NCI-H2227 treated with DMSO at 0.1 percent for 48 hours (cell line): ENCODE data around the gene ATG9B.
"Not testable (repeated sequence)": the region's sequence is repeated elsewhere in the genome, so short reads cannot be mapped to it uniquely, and the experiment has no call there.

ENCODE experiments used
- DNase-seq: peaks from one replicate; lab custom pipeline; 2025; lab: John Stamatoyannopoulos, UW

Gene ATG9B

GRCh38 chr7:151035902-151036301 lies 11.6 kb upstream of the ATG9B start:
- DNase-seq = no peak

GRCh38 chr7:151035026-151035717 lies 10.9 kb upstream of the ATG9B start:
- DNase-seq = no peak

- DNase-seq = no peak
Observed at GRCh38 chr7:151034312-151035025, 10.2 kb upstream of the ATG9B start.

DNA sequence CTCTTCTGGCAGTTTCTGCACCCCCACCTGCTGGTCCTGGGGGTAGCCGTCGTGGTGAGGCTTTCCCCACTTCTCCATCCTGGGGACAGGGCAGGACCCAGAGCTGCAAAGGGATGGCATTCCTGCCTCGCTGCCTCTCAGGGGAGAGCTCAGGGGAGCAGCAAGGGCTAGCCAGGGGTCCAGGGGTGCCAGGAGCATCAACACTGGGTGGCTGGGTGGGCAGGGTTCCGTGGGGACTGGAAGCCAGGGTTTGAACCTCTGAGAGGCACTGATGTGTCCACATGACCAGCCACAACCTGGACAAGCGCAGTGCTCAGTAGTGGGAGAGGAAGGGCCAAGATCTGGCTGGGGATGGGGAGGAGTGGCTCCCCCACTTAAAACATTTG lies 9.6 kb upstream of the ATG9B start:
- no peak for DNase-seq

- no peak for DNase-seq
Observed at GRCh38 chr7:151032936-151033863, 8.9 kb upstream of the ATG9B start.

DNA sequence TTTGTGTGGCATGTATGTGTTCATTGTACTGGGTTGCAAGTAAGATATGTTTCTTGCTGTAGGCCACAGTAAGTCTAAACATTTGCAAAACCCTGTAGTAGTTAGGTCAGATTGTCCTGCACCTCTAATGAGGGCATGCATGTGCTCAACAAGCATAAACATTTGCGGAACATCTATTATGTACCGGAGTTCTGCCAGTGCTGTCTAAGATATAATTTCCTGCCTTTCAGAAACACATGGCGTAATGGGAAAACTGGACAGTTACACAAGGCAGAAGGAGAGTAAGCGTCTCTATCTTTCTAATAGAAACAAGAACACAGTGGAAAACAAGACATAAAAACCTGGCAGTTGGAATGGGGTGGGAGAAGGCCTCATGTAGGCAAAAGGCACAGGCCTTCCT lies 6.7 kb upstream of the ATG9B start:
- no peak for DNase-seq

- DNase-seq = no peak
Observed at GRCh38 chr7:151028948-151029501, 4.7 kb upstream of the ATG9B start.

DNA sequence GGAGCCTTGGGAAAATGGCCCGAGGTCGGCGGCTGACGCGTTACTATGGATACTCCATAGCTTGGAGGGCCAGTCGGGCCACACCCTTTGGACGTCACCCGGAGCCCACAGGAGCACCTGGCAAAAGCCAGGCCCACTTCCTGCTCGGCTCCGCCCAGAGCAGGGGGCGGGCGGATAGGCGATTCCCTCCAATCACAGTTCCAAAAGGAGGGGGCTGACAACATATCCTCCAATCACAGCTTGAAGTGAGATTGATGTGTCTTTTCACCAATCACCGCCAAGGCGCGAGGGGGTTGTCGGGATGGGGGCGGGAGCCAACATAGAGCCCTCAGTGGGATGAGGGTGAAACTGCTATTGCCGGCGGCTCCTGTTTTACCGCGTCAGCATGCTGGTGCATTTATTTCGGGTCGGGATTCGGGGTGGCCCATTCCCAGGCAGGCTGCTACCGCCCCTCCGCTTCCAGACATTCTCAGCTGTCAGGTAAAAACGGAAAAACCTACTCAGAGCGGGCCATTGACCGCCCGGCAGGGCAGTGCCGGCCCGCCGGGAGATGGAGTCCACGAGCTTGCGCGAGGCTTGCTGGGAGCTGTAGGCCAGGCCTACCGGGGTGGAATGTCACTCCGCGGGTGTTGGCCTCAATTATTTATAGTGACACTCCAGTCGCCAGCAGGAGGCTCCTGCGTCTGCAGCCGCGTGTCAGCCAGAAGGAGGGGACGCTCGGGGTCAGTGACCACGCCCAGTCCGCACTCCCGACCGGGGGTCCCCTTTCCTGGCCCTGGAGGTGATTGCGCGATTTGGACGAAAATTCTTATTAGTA lies 4.0 kb upstream of the ATG9B start, which contains the start of gene ABCB8:
ABCB8 (plus strand) TSS at position 320 of the 817 bp plus-strand sequence; CDS start at position 386, 66 bp downstream.
- peak; percentile 98 for DNase-seq

DNA sequence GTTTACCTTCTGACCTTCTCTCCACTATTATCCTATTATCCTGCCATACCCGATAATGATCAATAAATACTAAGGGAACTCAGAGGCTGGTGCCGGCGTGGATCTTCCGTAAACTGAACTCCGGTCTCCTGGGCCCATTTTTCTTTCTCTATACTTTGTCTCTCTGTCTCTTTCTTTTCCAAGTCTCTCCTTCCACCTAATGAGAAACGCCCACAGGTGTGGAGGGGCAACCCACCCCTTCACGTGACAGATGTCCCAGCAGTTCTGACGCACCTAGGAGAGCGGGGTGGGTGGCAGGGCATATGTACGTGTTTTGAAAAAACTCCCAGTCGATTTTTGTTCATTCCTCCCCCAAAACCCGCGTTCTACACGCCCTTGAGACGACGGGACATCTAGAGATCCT lies 3.4 kb upstream of the ATG9B start:
- not testable (repeated sequence) for DNase-seq

DNA sequence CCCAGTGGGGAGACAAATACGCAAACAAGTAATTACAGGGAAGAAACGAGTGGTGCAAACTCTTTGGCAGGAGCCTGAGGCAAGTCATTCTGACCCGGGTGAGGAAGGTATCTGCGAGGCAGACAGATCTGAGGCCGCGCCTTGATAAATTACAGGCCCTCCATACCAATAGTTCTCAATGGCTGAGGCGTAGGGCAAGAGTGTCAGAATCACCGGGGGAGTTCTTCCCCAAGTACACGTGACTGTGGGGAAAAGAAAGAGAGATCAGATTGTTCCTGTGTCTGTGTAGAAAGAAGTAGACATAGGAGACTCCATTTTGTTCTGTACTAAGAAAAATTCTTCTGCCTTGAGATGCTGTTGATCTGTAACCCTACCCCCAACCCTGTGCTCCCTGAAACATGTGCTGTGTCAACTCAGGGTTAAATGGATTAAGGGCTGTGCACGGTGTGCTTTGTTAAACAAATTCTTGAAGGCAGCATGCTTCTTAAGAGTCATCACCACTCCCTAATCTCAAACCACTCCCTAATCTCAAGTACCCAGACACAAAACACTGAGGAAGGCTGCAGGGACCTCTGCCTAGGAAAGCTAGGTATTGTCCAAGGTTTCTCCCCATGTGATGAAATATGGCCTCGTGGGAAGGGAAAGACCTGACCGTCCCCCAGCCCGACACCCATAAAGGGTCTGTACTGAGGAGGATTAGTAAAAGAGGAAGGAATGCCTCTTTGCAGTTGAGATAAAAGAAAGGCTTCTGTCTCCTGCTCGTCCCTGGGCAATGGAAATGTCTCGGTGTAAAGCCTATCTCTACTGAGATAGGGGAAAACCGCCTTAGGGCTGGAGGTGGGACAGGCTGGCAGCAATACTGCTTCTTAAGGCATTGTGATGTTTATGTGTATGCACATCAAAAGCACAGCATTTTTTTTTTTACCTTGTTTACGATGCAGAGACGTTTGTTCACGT lies 2.8 kb upstream of the ATG9B start:
- peak; percentile 43 for DNase-seq

DNA sequence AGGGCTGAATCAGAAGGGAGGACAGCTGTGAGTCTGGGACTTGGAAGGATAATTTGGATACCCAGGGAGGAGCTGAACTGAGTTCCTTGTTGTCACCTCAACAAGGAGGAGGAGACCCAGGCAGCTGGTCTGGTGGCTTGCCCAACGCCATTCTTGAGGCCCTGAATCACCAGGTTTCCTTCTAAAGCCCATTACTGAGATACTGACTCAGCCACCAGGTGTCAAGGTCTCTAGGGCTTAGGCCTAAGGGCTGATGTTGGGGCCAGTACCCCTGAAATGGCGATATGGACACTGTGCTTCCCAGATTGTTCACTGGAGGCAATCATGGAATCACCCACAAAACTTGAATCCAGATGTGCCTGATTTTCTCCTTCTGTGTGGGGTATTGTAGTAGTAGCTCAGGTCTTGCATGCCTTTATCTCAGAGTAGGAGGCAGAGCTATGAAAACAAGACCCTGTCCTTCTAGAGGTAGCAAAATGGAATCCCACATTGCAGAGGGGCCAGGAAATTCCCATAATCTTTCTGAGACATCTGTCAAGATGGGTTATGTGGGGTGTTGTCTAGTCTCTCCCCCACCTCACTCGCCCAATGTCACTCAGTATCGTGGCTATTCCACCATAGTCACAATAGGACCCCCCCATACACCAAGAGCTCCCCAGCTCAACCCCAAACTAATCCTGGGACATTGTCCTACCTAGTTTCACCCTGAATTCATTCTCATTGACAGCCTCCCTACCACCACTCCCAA lies 1.8 kb upstream of the ATG9B start:
- no peak for DNase-seq

DNA sequence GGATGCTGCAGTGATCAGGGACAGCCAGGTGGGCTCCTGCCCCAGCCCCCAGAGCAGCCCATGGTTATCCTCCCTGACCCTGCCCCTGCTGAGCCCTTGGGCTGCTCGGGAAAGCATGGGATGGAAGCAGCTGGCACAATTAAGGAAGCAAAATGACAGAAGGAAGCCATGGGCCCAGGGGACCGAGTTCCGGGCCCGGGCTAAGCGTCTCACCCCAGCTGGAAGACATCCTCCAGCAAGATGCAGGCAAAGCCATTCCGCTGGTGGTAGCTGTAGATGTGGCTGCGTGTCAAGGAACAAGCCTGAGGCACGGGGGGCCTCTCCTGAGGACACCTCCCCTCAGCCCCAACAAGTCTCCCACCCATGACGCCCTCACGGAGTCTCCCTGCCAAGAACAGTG lies 1.1 kb downstream of the ATG9B start:
- no peak for DNase-seq

DNA sequence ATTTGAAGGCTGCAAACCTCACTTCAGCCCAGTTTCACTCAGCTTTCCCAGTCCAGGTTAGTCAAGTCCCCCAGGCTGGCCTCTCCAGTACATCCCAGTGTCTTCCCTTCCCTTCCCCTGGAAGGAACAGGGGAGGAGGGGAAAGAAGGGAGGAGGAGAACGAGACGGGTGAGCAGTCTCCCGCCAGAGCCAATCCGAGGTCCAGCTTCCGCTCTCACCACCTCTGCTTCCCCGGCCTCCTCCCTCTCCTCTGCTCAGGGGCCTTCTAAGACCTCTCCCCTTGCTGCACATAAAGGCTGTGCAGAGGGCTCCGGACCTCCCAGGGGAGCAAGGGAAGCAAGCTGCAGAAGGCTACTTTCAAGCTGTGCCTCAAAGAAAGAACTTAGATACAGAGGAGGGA lies 4.1 kb downstream of the ATG9B start:
- DNase-seq = peak; percentile 15

- DNase-seq = no peak
Observed at GRCh38 chr7:151019130-151019447, 5.2 kb downstream of the ATG9B start.

DNA sequence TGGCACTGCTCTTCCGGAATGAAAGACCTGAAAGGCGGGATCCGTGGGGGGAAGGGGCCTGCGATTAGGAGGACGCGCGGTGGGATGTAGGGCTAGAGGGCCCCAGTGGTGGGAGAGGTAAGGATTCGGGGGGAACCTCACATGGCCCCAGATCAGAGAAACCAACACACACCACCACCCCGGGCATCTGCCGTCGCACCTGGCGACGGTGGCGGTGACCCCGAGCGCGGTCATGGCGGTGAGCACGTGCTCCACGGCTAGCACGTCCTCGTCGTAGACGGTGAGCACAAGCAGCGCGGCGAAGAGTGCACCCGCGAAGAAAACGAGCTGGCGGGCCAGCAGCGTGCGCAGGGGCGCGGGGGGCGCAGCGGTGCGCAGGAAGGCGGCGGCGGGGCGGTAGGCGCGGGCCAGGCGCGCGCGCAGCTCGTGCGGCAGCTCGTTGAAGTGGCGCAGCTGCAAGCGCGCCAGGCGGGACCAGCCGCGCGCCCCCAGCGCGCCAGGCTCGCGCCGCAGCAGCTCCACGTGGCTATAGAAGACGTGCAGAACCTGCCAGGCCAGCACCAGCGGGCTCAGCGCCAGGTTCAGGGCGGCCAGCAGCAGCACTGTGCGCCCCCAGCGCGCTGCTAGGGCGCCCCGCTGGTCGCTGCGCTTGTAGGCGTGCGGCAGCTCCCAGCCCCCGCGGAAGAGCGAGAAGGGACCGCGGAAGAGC lies 5.7 kb downstream of the ATG9B start:
- no peak for DNase-seq

DNA sequence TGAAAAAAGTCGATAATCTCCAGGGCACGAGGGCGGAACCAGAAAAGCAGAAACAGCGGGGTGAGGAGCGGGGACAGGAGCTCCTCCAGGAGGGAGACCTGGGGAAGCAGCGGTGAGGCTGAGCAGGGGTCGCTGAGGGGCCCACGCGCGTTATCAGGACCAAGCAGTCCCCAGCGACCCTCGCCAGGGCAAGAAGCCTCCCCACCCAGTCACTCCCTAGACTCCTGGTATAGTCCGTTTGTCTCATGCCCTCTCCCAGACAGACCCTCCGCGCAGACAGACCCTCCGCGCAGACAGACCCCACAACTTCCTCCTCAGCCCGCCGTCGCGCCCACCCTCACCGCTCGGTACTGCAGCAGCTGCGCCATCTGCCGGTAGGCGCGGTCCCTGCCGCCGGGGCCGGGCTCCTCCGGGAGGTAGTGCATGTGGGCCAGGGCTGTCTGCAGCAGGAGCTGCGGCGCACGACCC lies 6.3 kb downstream of the ATG9B start:
- no peak for DNase-seq

DNA sequence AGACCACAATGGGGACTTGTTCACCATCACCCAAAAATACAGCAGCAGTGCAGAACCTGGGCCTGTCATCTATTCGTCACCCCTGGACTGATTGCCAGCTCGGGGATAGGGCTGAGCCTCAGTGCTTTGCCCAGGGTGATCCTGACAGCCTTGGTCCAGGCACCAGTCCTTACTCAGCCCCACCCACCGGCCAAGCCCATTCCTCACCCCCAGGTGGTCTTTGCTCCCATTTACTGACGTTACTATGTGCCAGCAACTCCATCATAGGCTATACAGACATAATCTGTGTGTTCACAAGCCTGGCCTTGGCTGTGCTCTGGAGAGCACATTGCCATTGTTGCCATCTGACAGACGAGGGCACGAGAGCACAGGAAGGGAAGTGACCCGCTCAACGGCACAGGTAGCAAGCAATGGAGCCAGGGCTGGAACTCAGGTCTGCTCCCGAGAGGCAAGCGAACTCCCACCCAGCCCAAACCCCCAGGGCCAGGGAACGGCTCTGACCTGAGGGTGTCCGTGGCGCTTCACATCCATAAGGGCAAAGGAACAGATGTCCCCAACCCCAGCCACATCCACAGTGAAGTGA lies 6.8 kb downstream of the ATG9B start:
- no peak for DNase-seq

GRCh38 chr7:151016942-151017341 lies 7.4 kb downstream of the ATG9B start:
- no peak for DNase-seq
